Myocyte (in vitro differentiated cells): Measurements from ENCODE around the gene AP1G2. TPM values are rescaled to one million over a fixed set of nuclear protein-coding genes. Genes with fewer than 3 reads are reported as not detected.
"Not testable (repeated sequence)": the region's sequence is repeated elsewhere in the genome, so short reads cannot be mapped to it uniquely, and the experiment has no call there.

Experiments used
- DNase-seq: peaks from one replicate; pipeline ENCODE4 v3.0.0-alpha.2; 2012; ENCODE audit warnings: low read depth
- total RNA-seq: library from RNA; depleted of rRNA; stranded (reverse); fragments of >200 nt; gene quantifications from 2 replicates; pipeline ENCODE4 v1.2.3, GENCODE V29; 2014

Gene AP1G2
- total RNA-seq, 1 donor from 2014 or later, result 10.2 TPM

- no peak for DNase-seq
Observed at GRCh38 chr14:23600322-23600707, 32.7 kb upstream of the AP1G2 start.

DNA sequence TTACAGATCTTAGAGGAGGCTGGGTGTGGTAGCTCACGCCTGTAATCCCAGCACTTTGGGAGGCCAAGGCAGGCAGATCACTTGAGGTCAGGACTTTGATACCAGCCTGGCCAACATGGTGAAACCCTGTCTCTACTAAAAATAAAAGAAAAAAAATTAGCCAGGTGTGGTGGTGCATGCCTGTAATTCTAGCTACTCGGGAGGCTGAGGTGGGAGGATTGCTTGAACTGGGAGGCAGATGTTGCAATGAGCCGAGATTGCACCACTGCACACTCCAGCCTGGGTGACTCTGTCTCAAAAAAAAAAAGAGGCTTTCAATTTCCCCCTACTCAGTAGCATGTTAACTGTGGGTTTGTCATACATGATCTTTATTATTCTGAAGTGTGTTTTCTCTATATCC, 26.6 kb upstream of the AP1G2 start:
- DNase-seq, result not testable (repeated sequence)

GRCh38 chr14:23590198-23590597, 22.6 kb upstream of the AP1G2 start:
- no peak for DNase-seq

- no peak for DNase-seq
Observed at GRCh38 chr14:23589606-23590005, 22.0 kb upstream of the AP1G2 start.

GRCh38 chr14:23588884-23589598, 21.4 kb upstream of the AP1G2 start:
- DNase-seq, result peak; percentile 90

- DNase-seq, result not testable (repeated sequence)
Observed at GRCh38 chr14:23584527-23585203, 17.1 kb upstream of the AP1G2 start.

- DNase-seq, result not testable (repeated sequence)
Observed at GRCh38 chr14:23583761-23584526, 16.4 kb upstream of the AP1G2 start.

DNA sequence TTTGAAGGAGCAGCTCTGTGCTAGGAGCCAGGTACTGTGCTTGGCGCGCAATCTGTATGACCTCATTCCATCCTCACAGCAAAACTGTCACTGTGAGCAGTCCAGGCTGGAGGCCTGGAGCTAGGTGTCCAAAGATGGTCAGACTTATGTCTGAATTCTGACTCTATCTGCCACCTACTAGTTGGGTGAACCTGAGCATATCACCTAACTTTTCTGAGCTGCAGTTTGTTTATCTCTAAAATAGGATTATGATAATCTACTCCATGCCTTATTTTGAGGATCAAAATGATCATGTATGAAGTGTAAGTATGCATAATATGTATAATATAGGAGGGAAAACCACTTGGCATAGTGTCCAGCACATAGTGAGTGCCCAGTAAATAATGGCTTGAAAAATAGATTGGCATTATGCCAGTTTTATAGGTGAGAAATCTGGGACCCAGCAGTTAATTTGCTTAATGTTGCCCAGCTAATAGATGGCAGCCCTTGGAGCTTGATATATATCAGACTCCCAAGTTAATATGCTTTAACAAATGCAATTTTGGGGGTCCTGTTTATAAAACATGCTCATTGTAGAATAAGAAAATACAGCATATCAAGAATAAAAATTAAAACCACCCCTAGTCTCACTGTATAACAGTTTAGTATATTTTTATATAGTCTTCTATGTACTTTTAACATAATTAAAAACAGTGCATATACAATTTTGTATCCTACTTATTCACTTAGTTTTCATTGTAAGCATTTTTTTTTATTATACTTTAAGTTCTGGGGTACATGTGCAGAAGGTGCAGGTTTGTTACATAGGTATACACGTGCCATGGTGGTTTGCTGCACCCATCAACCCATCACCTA, 15.5 kb upstream of the AP1G2 start:
- DNase-seq, result no peak

- DNase-seq, result no peak
Observed at GRCh38 chr14:23580948-23581281, 13.3 kb upstream of the AP1G2 start.

- no peak for DNase-seq
Observed at GRCh38 chr14:23580152-23580926, 12.7 kb upstream of the AP1G2 start.

GRCh38 chr14:23579739-23580138, 12.1 kb upstream of the AP1G2 start:
- no peak for DNase-seq

DNA sequence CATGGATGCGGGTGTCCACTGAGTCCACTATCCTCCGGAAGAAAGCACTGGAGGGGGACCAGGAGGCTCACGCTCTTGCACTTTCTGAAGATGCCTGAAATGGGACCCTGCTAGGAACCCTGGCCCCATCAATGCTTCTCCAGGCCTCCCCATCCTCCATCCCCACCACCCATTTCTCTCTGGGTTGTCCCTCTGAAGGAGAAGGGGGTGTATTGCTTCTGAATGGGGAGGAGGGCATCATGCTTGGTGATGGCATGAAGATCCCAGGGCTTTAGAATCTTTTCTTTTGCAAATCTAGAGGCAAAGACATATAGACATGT, 11.7 kb upstream of the AP1G2 start:
- no peak for DNase-seq

DNA sequence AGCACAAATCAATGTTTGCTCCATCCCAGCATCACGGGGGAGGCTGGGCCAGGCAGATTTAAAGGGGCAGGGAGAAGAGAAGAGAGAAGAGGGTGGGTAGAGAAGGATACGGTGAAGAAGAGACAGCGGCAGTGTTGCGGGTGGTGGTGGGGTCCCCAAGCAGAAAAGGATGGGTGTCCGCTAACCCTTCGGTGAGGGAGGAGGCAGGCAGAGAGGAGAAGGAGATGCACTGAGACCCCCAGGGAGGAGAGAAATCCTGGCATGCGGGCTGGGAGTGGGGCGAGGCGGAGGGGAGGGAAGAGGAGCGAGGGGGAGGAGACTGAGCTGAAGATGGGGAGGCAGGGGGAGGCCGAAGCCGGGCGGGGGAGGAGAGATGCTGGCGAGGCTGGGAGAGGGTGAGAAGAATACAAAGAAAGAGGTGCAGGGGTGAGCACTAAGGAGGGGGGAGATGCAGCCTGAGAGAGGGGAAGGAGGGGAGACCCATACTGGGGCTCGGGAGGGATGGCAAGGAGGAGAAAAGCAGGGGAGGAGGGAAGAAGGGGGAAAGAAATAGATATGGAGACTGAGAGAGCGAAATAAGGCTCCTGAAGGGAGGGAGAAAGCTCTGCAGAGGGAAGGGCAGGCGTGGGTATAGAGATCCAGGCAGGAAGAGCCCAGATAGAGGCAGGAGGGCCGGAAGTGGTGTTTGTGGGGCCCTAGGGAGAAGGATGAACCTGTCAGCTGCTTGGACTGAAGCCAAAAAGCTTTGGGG, 11.1 kb upstream of the AP1G2 start, which contains the start of gene JPH4:
JPH4 (minus strand) TSS at position 231 of the 751 bp plus-strand sequence. CDS start 1,337 bp downstream, outside the sequence.
- DNase-seq, result no peak

DNA sequence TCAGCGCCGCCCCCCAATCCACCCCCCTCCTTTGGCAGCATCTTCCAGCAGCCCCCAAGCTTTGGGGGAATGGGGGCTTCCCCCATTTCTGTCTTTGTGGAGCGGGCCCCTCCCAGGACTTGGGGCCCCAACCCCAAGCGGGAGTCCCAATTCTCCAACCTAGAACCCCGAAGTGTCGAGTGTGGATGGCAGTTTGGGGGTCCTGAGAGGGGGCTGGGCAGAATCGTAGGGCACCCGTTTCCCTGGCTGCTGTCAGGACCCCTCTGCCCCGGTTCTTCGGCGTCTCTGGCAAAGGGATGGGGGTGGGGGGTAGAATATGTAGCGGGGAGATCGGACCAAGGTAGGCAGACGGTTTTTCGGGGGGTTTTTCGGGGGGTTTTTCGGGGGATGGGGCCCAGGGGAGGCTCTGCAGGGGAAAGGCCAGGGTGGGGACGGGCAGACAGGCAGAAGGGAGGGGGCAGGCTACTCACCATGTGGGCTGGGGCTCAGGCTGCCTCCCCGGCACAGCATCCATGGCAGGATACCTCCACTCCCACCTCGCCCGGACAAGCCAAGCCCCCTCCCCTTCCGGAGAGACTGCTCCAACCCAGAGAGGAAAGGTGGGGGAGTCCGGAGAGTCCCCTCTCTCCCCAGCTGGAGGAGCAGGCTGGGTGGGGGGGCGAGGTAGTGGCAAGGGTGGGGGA, 10.3 kb upstream of the AP1G2 start:
- no peak for DNase-seq

- no peak for DNase-seq
Observed at GRCh38 chr14:23577004-23577681, 9.6 kb upstream of the AP1G2 start.

DNA sequence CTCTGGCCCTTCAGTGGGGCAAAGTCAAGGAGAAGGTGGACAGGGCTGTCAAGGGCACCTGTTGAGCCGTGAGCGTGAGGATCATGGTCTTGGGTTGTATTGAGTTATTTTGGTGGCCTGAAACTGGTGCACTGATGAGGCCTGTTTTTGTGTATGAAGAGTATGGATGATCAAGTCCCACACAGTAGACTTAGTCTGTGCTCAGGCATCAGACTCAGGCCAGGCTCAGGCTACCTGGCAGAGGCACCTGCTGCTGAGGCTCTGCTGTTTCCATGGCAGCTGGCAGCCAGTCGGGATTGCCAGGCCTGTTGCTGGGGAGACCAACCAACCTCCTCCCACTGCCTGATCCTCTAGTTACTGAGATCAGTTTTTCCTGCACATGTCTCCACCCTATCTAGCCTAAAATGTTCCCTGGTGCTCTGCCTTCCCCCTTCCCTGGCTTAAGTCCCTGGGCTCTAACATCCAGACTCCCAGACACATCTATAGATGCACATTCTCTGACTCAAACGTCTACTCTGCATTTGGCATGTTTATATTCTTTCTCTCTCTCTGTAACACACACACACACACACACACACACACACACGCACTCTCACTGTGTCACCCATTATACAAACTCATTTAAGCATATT, 5.9 kb upstream of the AP1G2 start:
- DNase-seq, result no peak

GRCh38 chr14:23572836-23573235, 5.2 kb upstream of the AP1G2 start:
- no peak for DNase-seq

DNA sequence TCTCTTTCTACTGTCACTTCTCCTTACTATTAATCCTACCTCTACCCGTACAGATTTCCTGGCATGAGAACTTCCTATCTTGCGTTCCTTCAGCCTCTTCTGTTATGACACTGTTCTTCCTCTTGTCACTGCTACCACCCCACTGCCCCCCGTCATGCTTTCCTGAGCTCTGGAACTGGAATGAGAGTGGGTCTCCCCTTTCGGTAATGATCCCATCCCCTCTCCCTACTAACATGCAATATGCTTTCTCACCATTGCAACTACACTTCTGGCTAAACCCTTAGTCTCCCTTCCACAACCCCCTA, 4.9 kb upstream of the AP1G2 start:
- no peak for DNase-seq
